Muscle of arm (tissue), 12 donors: Measurements from ENCODE around the gene CRAT. TPM values are rescaled to one million over a fixed set of nuclear protein-coding genes. Genes with fewer than 3 reads are reported as not detected.
A peak's percentile ranks its signal among the peaks of the same experiment; 100 is the strongest.

Experiments
- DNase-seq: peaks from one replicate; pipeline ENCODE4 v3.0.0-alpha.2; 2013
- polyA plus RNA-seq, 12 donors: library from polyadenylated mRNA; unstranded; fragments of 120-200 nt; gene quantifications; one replicate each; pipeline ENCODE4 v1.2.1, GENCODE V29; 2013; ENCODE audit not compliant: insufficient read length in 12 of 12

The CRAT gene
- polyA plus RNA-seq, 12 donors: 28.9 to 57.4 (median 39.2) TPM; not detected in 1

- DNase-seq: no peak
Measured at GRCh38 chr9:129095170-129095667, 15.4 kb downstream of the CRAT start.

GRCh38 chr9:129094387-129095169 lies 16.0 kb downstream of the CRAT start:
- no peak for DNase-seq

GRCh38 chr9:129093602-129094386 lies 16.8 kb downstream of the CRAT start:
- DNase-seq: no peak

- DNase-seq: no peak
Measured at GRCh38 chr9:129089246-129089645, 21.3 kb downstream of the CRAT start.

- DNase-seq: no peak
Measured at GRCh38 chr9:129084087-129084486, 26.5 kb downstream of the CRAT start.

- DNase-seq: no peak
Measured at GRCh38 chr9:129081388-129081904, 29.1 kb downstream of the CRAT start.

GRCh38 chr9:129080601-129081387 lies 29.8 kb downstream of the CRAT start, which contains the start of gene DOLPP1:
Gene DOLPP1 (plus strand): TSS chr9:129081111. CDS start chr9:129081132, 21 bp downstream.
- DNase-seq: peak; percentile 99

GRCh38 chr9:129080298-129080600 lies 30.3 kb downstream of the CRAT start:
- no peak for DNase-seq

- DNase-seq: no peak
Measured at GRCh38 chr9:129079829-129080228, 30.8 kb downstream of the CRAT start.

GRCh38 chr9:129078691-129079503 lies 31.7 kb downstream of the CRAT start:
- no peak for DNase-seq

- no peak for DNase-seq
Measured at GRCh38 chr9:129077236-129077635, 33.4 kb downstream of the CRAT start.

GRCh38 chr9:129076640-129077037 lies 34.0 kb downstream of the CRAT start:
- DNase-seq: no peak

- no peak for DNase-seq
Measured at GRCh38 chr9:129075996-129076639, 34.5 kb downstream of the CRAT start.

GRCh38 chr9:129074106-129074505 lies 36.5 kb downstream of the CRAT start:
- no peak for DNase-seq

- DNase-seq: no peak
Measured at GRCh38 chr9:129073404-129073803, 37.2 kb downstream of the CRAT start.

GRCh38 chr9:129072171-129072570 lies 38.4 kb downstream of the CRAT start:
- DNase-seq: no peak

- no peak for DNase-seq
Measured at GRCh38 chr9:129071526-129072126, 39.0 kb downstream of the CRAT start.

- DNase-seq: no peak
Measured at GRCh38 chr9:129070696-129071525, 39.7 kb downstream of the CRAT start.
